GM19035 (cell line): ENCODE data around the gene NPTXR.
"Not testable (repeated sequence)": the region's sequence is repeated elsewhere in the genome, so short reads cannot be mapped to it uniquely, and the experiment has no call there.

Source experiments
- ATAC-seq: cut with Tn5 transposase; IDR thresholded peaks from one replicate; pipeline ENCODE4 v1.9.1; 2021; ENCODE audit not compliant: unreplicated experiment

The NPTXR gene

GRCh38 chr22:38832005-38832978 lies 11.5 kb downstream of the NPTXR start:
- ATAC-seq: no peak

GRCh38 chr22:38831166-38831945 lies 12.5 kb downstream of the NPTXR start:
- no peak for ATAC-seq

DNA sequence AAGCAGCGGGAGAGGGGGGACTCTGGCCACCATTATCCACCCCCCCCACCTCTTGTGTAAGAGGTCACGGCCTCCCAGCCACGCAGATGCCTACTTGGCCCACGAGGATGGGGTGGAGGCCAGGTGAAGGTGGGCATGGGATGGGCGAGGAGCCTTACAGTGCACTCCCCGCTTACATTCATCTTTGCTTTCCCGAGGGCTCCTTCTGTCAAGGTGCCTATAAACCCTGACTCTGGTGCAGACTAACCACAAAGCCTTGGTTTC lies 13.1 kb downstream of the NPTXR start:
- no peak for ATAC-seq

- ATAC-seq: no peak
Measured at GRCh38 chr22:38830026-38830844, 13.6 kb downstream of the NPTXR start.

DNA sequence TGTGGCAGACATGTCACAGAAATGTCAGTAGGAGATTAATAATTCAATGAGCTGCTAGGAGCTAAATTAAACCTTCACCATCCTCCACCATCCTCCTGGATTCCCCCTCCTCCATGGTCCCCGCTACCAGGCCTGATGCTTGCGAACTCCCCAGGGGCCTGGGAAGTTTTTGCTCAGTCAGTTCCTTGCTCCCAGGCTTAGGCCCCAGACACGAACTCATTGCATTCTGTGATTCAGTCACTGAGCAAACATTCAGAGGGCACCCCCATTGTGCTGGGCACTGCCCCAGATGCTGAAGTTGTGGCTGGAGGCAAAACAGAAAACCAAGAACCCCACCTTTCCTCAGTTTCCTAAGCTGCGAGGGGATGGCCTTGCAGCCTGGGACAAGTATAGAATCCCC lies 14.3 kb downstream of the NPTXR start:
- no peak for ATAC-seq

- no peak for ATAC-seq
Measured at GRCh38 chr22:38828616-38829205, 15.1 kb downstream of the NPTXR start.

DNA sequence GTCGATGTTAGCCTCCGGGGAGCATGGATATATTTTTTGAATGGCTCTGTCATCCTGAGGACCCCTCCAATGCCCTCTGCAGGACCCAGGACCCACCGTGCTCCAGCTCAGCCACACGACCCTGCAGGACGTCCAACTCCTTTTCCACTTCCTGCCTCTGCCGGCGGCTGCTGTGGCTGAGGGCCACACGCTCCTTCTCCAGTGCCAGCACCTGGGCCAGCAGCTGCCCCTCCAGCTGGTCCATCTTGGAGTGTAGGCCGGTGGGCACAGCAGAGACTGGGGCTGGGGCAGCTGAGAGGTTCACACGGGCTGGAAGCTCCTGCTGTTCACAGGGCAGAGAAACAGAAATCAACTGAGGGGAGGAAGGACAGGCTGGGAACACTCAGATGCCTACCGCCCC lies 15.6 kb downstream of the NPTXR start:
- no peak for ATAC-seq

DNA sequence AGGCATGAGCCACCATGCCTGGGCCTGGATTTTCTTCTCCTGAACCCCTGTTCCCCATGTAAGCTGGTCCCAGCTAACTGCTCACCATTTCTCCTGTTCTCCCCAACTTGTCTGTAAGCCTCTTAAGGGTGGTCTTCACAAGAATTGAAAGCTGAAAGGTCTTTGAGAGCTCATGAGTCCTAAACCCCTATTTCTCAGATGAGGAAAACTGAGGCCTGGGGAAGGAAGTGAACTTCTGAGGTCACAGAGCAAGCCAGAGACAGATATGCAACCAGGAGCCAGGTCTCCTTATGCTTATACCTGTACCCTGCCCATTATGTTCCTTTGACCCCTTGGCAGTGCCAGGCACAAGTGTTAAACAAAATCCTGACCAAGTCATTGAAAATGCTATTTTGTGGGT lies 16.3 kb downstream of the NPTXR start:
- ATAC-seq: no peak

- no peak for ATAC-seq
Measured at GRCh38 chr22:38826801-38827200, 17.0 kb downstream of the NPTXR start.

- no peak for ATAC-seq
Measured at GRCh38 chr22:38826386-38826785, 17.4 kb downstream of the NPTXR start.

GRCh38 chr22:38824585-38824984 lies 19.2 kb downstream of the NPTXR start:
- ATAC-seq: no peak

DNA sequence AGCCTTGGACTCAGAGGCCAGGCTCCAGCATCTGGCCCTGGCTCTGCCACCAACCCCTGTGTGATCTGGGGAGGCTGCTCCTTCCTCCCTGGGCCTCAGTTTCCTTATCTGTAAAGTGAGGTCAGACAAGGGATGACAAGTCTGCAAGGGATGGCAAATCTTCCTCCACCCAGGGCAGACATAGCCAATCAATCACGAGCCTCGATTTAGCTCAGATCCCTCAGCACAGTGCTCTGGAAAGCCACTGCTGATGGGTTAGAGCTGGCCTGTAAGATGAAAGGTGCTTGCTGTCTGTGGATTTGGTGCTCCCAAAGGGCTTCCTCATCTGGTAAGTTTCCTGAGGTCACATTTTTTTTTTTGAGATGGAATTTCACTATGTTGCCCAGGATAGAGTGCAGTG lies 20.2 kb downstream of the NPTXR start:
- ATAC-seq: no peak

DNA sequence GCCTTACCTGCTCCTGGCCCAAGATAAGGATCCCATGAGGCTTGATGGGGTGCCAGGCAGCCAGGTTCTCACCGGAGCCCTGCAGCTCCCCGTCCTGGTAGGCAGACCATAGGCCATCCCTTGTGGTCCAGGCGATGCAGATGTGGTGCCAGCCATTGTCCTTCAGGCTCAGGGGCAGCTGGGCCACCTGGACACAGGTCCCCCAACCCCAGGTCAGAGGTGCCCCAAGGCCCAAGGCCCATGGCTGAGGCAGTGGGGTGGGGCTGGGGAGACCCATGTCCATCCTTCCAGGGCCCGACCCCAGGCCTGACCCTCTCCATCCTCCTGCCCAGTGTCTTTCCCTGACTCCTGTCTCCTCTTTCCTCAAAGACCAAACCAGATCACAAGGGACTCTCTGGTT lies 20.8 kb downstream of the NPTXR start:
- ATAC-seq: no peak

DNA sequence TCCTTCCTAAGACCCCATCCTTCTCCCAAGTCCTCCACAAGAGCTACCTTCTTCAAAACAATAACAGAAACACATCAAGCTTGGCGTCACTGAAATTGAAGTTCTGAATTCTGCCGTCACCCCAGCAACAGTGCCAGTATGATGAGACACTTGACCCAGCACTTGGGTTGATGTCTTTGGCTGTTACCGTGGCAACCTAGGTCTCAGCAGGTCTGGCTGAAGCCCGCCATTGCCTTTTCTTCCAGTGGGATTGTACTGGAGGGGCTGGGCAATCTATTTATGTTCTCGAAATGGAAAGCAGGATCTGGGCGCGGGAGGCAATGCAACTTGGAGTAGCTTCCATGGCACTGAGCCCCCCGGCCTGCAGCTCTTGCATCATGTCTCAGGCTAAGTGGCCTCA lies 23.8 kb downstream of the NPTXR start:
- ATAC-seq: no peak

DNA sequence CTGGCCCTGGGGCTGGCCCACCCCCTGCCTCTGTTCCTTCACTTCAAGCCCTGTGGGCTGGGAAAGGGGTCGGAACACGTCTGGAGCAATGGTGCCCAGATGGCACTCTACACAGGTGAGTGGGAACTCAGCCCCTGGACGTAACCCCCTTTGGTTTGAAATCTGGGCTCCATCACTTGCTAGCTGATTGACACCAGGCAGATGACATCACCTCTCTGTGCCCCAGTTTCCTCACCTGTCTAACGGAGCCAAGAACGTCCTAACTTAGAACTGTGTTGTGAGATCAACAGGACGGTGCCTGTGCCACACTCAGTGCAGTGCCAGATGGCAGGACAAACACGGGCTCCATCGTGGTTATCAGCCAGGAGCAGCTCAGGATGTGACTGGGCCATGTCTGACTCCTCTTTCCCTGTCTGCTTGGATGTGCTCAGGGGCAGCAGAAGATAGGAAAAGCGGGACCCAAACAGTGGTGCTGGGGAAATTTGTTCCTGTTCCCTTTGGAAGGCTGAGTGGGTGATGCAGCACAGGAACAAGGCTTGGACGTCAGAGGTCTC lies 24.4 kb downstream of the NPTXR start:
- ATAC-seq: no peak

- no peak for ATAC-seq
Measured at GRCh38 chr22:38817196-38817595, 26.6 kb downstream of the NPTXR start.

DNA sequence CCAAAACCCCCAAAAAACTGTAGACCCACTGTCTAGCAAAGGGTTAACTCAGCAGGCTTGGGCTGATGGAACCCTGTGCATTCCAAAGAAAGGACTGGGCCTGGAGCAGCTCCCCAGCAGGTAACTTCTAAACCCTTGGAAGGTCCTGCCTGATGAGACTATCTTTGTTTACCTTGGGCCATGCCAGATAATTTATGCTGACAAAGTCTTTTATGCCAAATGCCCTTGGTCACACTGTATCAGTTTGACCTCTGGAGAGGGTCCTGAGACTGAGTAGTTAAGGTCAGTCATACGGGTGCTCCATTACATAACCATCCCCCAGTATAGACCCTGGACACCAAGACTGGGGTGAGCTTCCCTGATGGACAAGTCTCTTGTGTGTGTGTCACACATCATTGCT lies 28.0 kb downstream of the NPTXR start:
- no peak for ATAC-seq

DNA sequence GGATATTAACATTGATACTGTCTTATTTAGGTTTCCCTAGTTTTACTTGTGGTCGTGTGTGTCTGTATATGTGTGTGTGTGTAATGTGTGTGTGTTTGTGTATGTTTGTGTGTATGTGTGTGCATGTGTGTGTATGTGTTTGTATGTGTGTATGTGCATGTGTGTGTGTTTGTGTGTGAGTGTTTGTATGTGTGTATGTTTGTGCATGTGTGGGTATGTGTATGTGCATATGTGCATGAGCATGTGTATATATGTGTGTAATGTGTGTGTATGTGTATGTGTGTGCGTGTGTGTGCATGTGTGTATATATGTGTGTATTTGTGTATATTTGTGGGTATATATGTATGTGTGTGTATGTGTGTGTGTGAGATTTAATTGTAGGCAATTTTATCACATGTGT lies 32.6 kb downstream of the NPTXR start:
- no peak for ATAC-seq

GRCh38 chr22:38805041-38805593 lies 38.7 kb downstream of the NPTXR start:
- ATAC-seq: not testable (repeated sequence)

- ATAC-seq: no peak
Measured at GRCh38 chr22:38802671-38803121, 41.1 kb downstream of the NPTXR start.
